Measurements from ENCODE around the gene SCAMP1.

SCAMP1 gene

DNA sequence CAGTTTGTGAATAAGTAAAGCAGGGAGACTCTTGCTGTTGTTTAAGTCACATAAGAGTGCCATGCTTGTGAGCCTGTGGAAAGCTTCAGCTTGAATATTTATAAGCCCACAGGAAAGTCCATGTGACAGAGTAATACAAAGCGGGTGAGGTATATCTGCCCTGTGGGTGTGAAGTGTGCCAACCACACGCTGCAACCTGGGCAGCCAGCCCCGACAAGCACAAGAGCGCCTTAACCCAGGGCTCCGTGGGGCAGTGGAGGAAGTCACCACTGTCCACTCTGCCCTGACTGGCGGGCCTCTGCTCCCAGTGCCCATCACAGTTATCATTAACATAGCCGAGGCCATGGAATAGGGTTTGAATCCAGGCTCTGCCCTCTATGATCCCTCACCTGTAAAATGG, 132.2 kb downstream of the SCAMP1 start:
- in situ Hi-C loops (cut with HindIII; ENCODE audit: low pct_ligation_motif_present, low sequenced_read_pairs), result no loop called here
- Histone ChIP-seq H3K4me3 (ENCODE audit: low read depth, low read length) (no peak overlapping the region), H3K27ac (no peak overlapping the region), H3K27me3 (replicated peaks) (no peaks in the 10 kb centered on the region), H3K36me3 (replicated peaks) (peaks cover 26% of the 10 kb centered on the region)
- no peak for DNase-seq
- no peak for TF ChIP-seq CTCF (IDR thresholded peaks at IDR 0.05; ENCODE audit: low read depth, low read length, missing control alignments)

- peaks cover 8% of the 10 kb centered on the region for H3K36me3 ChIP-seq (replicated peaks)
- no peaks in the 10 kb centered on the region for H3K27me3 ChIP-seq (replicated peaks)
- TF ChIP-seq CTCF (IDR thresholded peaks at IDR 0.05; ENCODE audit: low read depth, low read length, missing control alignments), result no peak
- peak overlapping the region; percentile 45 for H3K27ac ChIP-seq
- DNase-seq, result no peak
- in situ Hi-C loops (cut with HindIII; ENCODE audit: low pct_ligation_motif_present, low sequenced_read_pairs), result no loop called here
- no peak overlapping the region for H3K4me3 ChIP-seq (ENCODE audit: low read depth, low read length)
Measured at GRCh38 chr5:78495800-78496199, 135.4 kb downstream of the SCAMP1 start.

DNA sequence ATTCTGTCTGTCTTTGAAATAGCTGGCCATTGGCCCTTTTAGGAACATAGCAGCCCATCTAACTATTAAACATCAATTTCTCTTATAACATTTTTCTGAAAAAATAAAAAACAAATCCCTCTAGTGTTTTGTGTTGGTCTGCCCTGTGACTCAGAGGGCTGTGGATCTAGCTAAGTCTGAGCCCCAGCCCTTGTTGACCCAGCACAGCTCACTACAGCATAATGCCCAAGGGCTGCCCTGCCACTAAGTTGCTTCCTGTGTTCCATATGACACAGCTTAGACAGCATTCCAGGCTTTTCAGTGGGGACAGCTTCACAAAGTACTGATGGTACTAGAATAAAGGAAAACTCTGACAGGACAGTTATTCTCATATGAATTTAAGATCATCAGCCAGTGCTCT, 136.0 kb downstream of the SCAMP1 start:
- DNase-seq, result peak; percentile 62

GRCh38 chr5:78497573-78498533, 137.4 kb downstream of the SCAMP1 start:
- Histone ChIP-seq H3K4me3 (ENCODE audit: low read depth, low read length) (no peak overlapping the region), H3K27ac (no peak overlapping the region), H3K36me3 (replicated peaks) (no peaks in the 10 kb centered on the region), H3K27me3 (replicated peaks) (no peaks in the 10 kb centered on the region)
- no peak for TF ChIP-seq CTCF (IDR thresholded peaks at IDR 0.05; ENCODE audit: low read depth, low read length, missing control alignments)
- in situ Hi-C loops (cut with HindIII; ENCODE audit: low pct_ligation_motif_present, low sequenced_read_pairs), result no loop called here
- no peak for DNase-seq

More for the DNA sequence above, 136.0 kb downstream of the SCAMP1 start:
- peak overlapping the region; percentile 45 for H3K27ac ChIP-seq
- in situ Hi-C loops (cut with HindIII; ENCODE audit: low pct_ligation_motif_present, low sequenced_read_pairs), result no loop called here
- H3K36me3 ChIP-seq (replicated peaks), result peaks cover 3% of the 10 kb centered on the region
- no peaks in the 10 kb centered on the region for H3K27me3 ChIP-seq (replicated peaks)
- no peak for TF ChIP-seq CTCF (IDR thresholded peaks at IDR 0.05; ENCODE audit: low read depth, low read length, missing control alignments)
- no peak overlapping the region for H3K4me3 ChIP-seq (ENCODE audit: low read depth, low read length)

- Histone ChIP-seq H3K27me3 (replicated peaks) (no peaks in the 10 kb centered on the region), H3K4me3 (ENCODE audit: low read depth, low read length) (no peak overlapping the region), H3K36me3 (replicated peaks) (no peaks in the 10 kb centered on the region), H3K27ac (no peak overlapping the region)
- no peak for TF ChIP-seq CTCF (IDR thresholded peaks at IDR 0.05; ENCODE audit: low read depth, low read length, missing control alignments)
- in situ Hi-C loops (cut with HindIII; ENCODE audit: low pct_ligation_motif_present, low sequenced_read_pairs), result no loop called here
- DNase-seq, result no peak
Measured at GRCh38 chr5:78499485-78499884, 139.1 kb downstream of the SCAMP1 start.
